Hindlimb muscle (tissue), 1 donor: Measurements from ENCODE around the gene GAPVD1. TPM values are rescaled to one million over a fixed set of nuclear protein-coding genes. Genes with fewer than 3 reads are reported as not detected.

Source experiments
- DNase-seq: peaks from one replicate; pipeline ENCODE4 v3.0.0-alpha.2; 2013
- polyA plus RNA-seq: library from polyadenylated mRNA; unstranded; fragments of 120-200 nt; gene quantifications from one replicate; pipeline ENCODE4 v1.2.1, GENCODE V29; 2013; ENCODE audit not compliant: insufficient read length

Gene GAPVD1
- polyA plus RNA-seq, 1 donor, result 21.2 TPM

DNA sequence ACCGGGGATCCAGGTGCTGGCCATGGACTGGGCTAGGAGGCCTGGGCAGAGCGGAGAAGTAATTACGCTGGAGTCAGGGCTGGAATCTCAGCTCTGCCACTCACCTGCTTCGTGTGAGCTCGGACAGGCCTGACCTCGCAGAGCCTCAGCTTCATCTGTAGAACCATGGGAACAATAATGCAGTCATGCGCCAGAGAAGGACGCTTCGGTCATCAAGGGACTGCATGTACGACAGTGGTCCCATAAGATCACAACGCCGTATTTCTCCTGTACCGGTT, 145.1 kb downstream of the GAPVD1 start:
- DNase-seq, result no peak

DNA sequence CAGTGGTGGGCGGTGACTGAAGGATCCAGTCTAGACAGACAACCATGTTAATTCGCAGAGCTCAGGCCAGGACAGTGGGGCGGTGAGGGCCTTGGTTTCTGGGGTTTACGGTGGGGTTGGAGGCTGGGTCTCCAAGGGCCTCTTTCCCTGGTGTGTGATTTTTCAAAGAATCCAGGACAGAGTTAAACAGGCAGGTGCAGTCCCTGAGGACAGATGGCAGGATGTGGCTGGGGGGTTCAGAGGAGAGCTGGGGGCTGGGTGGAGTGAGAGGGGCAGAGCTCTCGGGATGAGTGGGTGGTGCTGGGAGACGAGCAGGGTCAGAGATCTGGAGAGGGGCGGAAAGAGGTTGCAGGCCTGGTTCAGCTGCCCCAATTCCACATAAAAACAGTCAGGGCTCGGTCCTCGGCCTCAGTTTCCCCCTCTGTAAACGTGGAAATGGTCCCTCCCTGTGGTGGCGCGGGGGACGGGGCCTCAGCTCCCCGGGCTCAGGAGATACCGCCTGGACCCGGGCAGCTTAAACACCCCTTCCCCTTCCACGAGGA, 145.9 kb downstream of the GAPVD1 start:
- DNase-seq, result no peak

GRCh38 chr9:125407974-125408900, 146.6 kb downstream of the GAPVD1 start:
- DNase-seq, result peak; percentile 81

- DNase-seq, result no peak
Measured at GRCh38 chr9:125409217-125409636, 147.6 kb downstream of the GAPVD1 start.

GRCh38 chr9:125409637-125410521, 148.3 kb downstream of the GAPVD1 start:
- no peak for DNase-seq

- DNase-seq, result no peak
Measured at GRCh38 chr9:125410522-125410894, 148.9 kb downstream of the GAPVD1 start.

DNA sequence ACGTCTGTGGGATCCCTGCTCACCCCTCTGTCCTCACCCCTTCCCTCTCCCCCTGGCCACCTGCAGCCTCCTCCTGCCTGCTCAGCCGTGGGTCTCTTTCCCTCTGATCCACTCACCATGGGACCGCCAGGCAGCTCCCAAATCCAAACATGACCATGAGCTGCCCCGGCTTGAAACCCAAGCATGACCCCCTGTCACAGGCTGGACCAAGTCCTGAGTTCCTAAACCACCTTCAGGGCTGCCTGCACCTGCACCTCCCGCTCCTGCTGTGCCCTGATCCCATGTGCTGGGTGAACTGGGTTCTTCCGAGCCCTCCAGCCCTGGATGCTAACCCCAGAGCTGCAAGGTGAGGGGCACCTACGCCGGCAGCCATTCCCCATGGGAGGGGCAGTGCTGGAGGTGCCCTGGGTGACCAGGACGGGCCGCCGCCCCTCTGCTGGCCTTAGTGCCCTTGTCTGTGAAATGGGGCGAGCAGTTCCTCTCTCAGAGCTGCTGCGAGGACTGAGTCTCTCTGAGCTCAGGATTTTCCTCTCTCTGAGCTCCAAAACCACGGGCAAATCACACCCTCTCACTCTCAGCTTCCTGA, 149.6 kb downstream of the GAPVD1 start:
- DNase-seq, result no peak

DNA sequence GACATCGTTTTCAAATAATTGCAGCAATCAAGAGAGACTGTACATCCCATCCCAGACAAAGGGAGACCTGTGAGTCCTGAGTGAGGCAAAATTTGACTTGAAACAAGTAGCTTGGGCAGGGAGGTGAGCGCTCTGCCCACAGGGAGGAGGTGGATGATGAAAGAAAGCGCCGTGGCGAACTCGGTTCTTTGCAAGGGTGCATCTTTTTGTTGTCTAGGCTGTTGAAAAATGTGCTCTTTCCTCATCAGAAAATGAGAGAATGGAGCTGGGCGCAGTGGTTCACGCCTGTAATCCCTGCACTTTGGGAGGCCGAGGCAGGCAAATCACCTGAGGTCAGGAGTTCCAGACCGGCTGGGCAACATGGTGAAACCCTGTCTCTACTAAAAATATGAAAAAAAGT, 150.5 kb downstream of the GAPVD1 start:
- no peak for DNase-seq

GRCh38 chr9:125413579-125413978, 152.0 kb downstream of the GAPVD1 start:
- no peak for DNase-seq

DNA sequence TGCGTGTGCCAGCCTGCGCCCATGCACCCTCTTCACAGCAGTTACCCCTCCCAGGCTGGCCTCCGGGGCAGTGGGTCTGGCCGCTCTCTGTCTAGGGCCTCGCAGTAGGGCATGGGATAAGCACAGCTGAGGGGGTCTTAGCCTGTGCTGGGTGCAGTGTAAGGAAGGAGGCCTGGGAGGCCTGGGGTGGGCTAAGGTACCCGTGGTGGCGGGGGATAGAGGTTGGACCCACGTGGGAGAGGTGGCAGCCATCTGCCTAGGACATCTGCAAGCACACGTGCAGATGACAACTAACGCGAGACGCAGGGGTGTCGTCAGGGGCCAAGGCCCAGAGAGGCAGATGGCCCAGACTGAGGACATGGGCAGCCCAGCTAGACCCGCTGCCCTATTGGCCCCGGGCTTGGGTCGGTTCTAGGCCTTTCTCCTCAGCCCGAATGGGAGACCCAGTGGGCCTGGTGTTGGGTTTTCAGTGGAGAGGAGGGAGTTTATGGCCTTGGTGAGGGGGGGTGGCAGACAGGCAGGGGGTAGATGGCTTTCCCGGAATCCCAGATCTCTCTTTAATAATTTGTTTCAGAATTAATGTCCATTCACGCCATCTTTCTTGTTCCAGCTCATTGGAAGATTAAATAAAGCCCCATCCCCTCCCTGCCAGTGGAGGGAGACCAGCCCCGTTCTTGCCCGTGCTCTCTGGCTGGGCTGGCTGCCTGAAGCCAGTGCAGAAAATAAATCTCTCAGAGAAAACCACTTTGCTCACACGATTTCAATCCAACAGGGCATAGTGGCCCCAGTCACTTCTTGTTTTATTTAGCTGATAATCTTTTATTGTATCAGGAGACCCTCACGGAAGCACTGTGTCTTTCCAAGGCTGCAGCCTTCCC, 154.2 kb downstream of the GAPVD1 start:
- no peak for DNase-seq

GRCh38 chr9:125416517-125416916, 154.9 kb downstream of the GAPVD1 start:
- no peak for DNase-seq

Other genes with a start within 250 kb of the GAPVD1 start
- gene SCAI, start 118.3 kb upstream of the GAPVD1 start, polyA plus RNA-seq, result 10.7 TPM
- 30.9 TPM for gene PPP6C, start 72.0 kb upstream of the GAPVD1 start, polyA plus RNA-seq
- 14.1 TPM for gene RABEPK, start 61.3 kb upstream of the GAPVD1 start, polyA plus RNA-seq
- gene HSPA5, start 20.5 kb upstream of the GAPVD1 start, polyA plus RNA-seq, result 135 TPM